ENCODE results near the gene RAI1.
A peak's percentile ranks its signal among the peaks of the same experiment; 100 is the strongest.

RAI1 gene

GRCh38 chr17:17732892-17733670 is 51.8 kb downstream of the RAI1 start:
- DNase-seq (ENCODE audit: low spot score), result peak; percentile 57

GRCh38 chr17:17736205-17737183 is 55.2 kb downstream of the RAI1 start:
- no peak for DNase-seq (ENCODE audit: low spot score)

GRCh38 chr17:17737961-17738894 is 57.0 kb downstream of the RAI1 start:
- no peak for DNase-seq (ENCODE audit: low spot score)

GRCh38 chr17:17738901-17739300 is 57.6 kb downstream of the RAI1 start:
- peak; percentile 72 for DNase-seq (ENCODE audit: low spot score)

- DNase-seq (ENCODE audit: low spot score), result peak; percentile 86
Measured at GRCh38 chr17:17739388-17740066, 58.3 kb downstream of the RAI1 start.

GRCh38 chr17:17740615-17741348 is 59.5 kb downstream of the RAI1 start:
- no peak for DNase-seq (ENCODE audit: low spot score)

GRCh38 chr17:17741349-17742023 is 60.2 kb downstream of the RAI1 start:
- DNase-seq (ENCODE audit: low spot score), result peak; percentile 96

- peak; percentile 58 for DNase-seq (ENCODE audit: low spot score)
Measured at GRCh38 chr17:17742133-17742621, 60.9 kb downstream of the RAI1 start.

GRCh38 chr17:17742688-17743390 is 61.6 kb downstream of the RAI1 start:
- no peak for DNase-seq (ENCODE audit: low spot score)

- no peak for DNase-seq (ENCODE audit: low spot score)
Measured at GRCh38 chr17:17743391-17744112, 62.3 kb downstream of the RAI1 start.

GRCh38 chr17:17744116-17744515 is 62.9 kb downstream of the RAI1 start:
- no peak for DNase-seq (ENCODE audit: low spot score)

- peak; percentile 61 for DNase-seq (ENCODE audit: low spot score)
Measured at GRCh38 chr17:17745476-17746455, 64.5 kb downstream of the RAI1 start.

- DNase-seq (ENCODE audit: low spot score), result no peak
Measured at GRCh38 chr17:17748179-17748578, 66.9 kb downstream of the RAI1 start.

- no peak for DNase-seq (ENCODE audit: low spot score)
Measured at GRCh38 chr17:17748604-17749003, 67.3 kb downstream of the RAI1 start.

GRCh38 chr17:17749025-17749772 is 67.9 kb downstream of the RAI1 start:
- peak; percentile 46 for DNase-seq (ENCODE audit: low spot score)

GRCh38 chr17:17749921-17750320 is 68.7 kb downstream of the RAI1 start:
- peak; percentile 87 for DNase-seq (ENCODE audit: low spot score)

Measured in pons (tissue), 1 donor.